Keratinocyte (primary cell): ENCODE results near the gene KCND2. TPM values are rescaled to one million over a fixed set of nuclear protein-coding genes. Genes with fewer than 3 reads are reported as not detected.

Source experiments
- DNase-seq: peaks from one replicate; pipeline ENCODE4 v3.0.0-alpha.2; 2011; ENCODE audit warnings: low read depth, missing footprints, low spot score
- FAIRE-seq: peaks from 2 replicates; lab custom pipeline; 2011; peaks lifted over from hg19 to GRCh38; lab: Jason Lieb, UNC
- H2AFZ ChIP-seq: 2 replicates; pipeline ENCODE4 v1.6.0; 2012; ENCODE audit warnings: low read length, control low read depth, inconsistent platforms; ENCODE audit not compliant: control insufficient read depth
- H3K27ac ChIP-seq: 2 replicates; pipeline ENCODE4 v1.5.1; 2011; ENCODE audit warnings: low read length; ENCODE audit not compliant: control insufficient read depth, insufficient read depth
- H3K27me3 ChIP-seq: 3 replicates; pipeline ENCODE4 v1.6.0; 2011; ENCODE audit warnings: low read length; ENCODE audit not compliant: control insufficient read depth, insufficient read depth; ENCODE audit errors: extremely low read depth
- H3K36me3 ChIP-seq, 2 experiments: 2 replicates in 1 of 2; 3 replicates in 1 of 2; pipeline ENCODE4 v1.5.1; 2011; ENCODE audit warnings: low read length in 2 of 2, mild to moderate bottlenecking in 1 of 2; ENCODE audit not compliant: control insufficient read depth in 2 of 2, insufficient read depth in 2 of 2; ENCODE audit errors: extremely low read depth in 1 of 2
- H3K4me1 ChIP-seq: 3 replicates; pipeline ENCODE4 v1.5.1; 2011; ENCODE audit warnings: low read length; ENCODE audit not compliant: control insufficient read depth, insufficient read depth; ENCODE audit errors: extremely low read depth
- H3K4me2 ChIP-seq: 3 replicates; pipeline ENCODE4 v1.6.0; 2011; ENCODE audit warnings: low read depth, low read length; ENCODE audit not compliant: control insufficient read depth, insufficient read depth; ENCODE audit errors: extremely low read depth
- H3K4me3 ChIP-seq, 3 experiments: fragments of 200-600 bp in 1 of 3; sonication (generic) in 1 of 3; 2 replicates in 2 of 3; 3 replicates in 1 of 3; pipeline ENCODE4 v1.5.1; 2011 to 2016; ENCODE audit warnings: low read length in 3 of 3, mild to moderate bottlenecking in 3 of 3, control low read depth in 2 of 3, inconsistent platforms in 1 of 3, low read depth in 1 of 3, mixed read lengths in 1 of 3, mixed run types in 1 of 3, moderate library complexity in 1 of 3; ENCODE audit not compliant: control insufficient read depth in 2 of 3, insufficient read depth in 2 of 3; ENCODE audit errors: extremely low read depth in 1 of 3
- H3K79me2 ChIP-seq: 2 replicates; pipeline ENCODE4 v1.6.0; 2012; ENCODE audit warnings: low read length; ENCODE audit not compliant: control insufficient read depth, insufficient read depth
- H3K9ac ChIP-seq: 3 replicates; pipeline ENCODE4 v1.6.0; 2011; ENCODE audit warnings: low read length; ENCODE audit not compliant: control insufficient read depth, insufficient read depth; ENCODE audit errors: extremely low read depth
- H3K9me1 ChIP-seq: 3 replicates; pipeline ENCODE4 v1.6.0; 2011; ENCODE audit warnings: low read length; ENCODE audit not compliant: control insufficient read depth, insufficient read depth; ENCODE audit errors: extremely low read depth
- H3K9me3 ChIP-seq: 2 replicates; pipeline ENCODE4 v1.5.1; 2012; ENCODE audit warnings: low read depth, low read length; ENCODE audit not compliant: control insufficient read depth
- H4K20me1 ChIP-seq: 3 replicates; pipeline ENCODE4 v1.6.0; 2011; ENCODE audit warnings: low read length; ENCODE audit not compliant: control insufficient read depth, insufficient read depth; ENCODE audit errors: extremely low read depth
- CTCF ChIP-seq, 3 experiments: IDR thresholded peaks in 1 of 3; conservative IDR thresholded peaks in 1 of 3; optimal IDR thresholded peaks in 1 of 3; 2 replicates in 2 of 3; 3 replicates in 1 of 3; pipeline versions ENCODE3 to v1.5.1; 2011; ENCODE audit warnings: low read length in 3 of 3, mild to moderate bottlenecking in 3 of 3, moderate library complexity in 2 of 3, control low read depth in 1 of 3, inconsistent platforms in 1 of 3; ENCODE audit not compliant: insufficient read depth in 2 of 3; ENCODE audit errors: extremely low read depth in 1 of 3
- EZH2 ChIP-seq: IDR thresholded peaks from one replicate; pipeline ENCODE4 v1.6.1; 2012; ENCODE audit warnings: inconsistent platforms, mild to moderate bottlenecking, low read length, moderate library complexity
- dilution Hi-C: fragments of 300-500 bp; cut with MboI; formaldehyde crosslinking; loops from one replicate; pipeline ENCODE4 v1.7.0; 2020; ENCODE audit warnings: low sequenced_read_pairs; ENCODE audit not compliant: extremely low pct_ligation_motif_present
- polyA plus RNA-seq, 5 experiments: library from polyadenylated mRNA; depleted of rRNA in 3 of 5; stranded (reverse) in 3 of 5; stranded (forward) in 1 of 5; unstranded in 1 of 5; fragments of >200 nt; gene quantifications; 1 replicate in 1 of 5; 2 replicates in 3 of 5; 3 replicates in 1 of 5; pipeline versions ENCODE4 v1.2.1 to v1.2.3, GENCODE V29; 2011 to 2012; ENCODE audit warnings: missing spikeins in 2 of 5, low read depth in 1 of 5, low replicate concordance in 1 of 5

KCND2 gene
- polyA plus RNA-seq, 1 donor (not counting 4 experiments of a cell fraction or from before 2014, with no cell fraction given), result not detected

- TF ChIP-seq EZH2 (no peak), CTCF (optimal IDR thresholded peaks at IDR 0.05 in 1 of 3, IDR thresholded peaks at IDR 0.05 in 1 of 3, conservative IDR thresholded peaks at IDR 0.05 in 1 of 3; ENCODE audit: extremely low read depth in 1 of 3, insufficient read depth in 2 of 3, low read length in 3 of 3) (no peak)
- dilution Hi-C loops, result no loop called here
- DNase-seq (no peak), FAIRE-seq (no peak)
- H3K4me2 ChIP-seq, result no peak overlapping the region
- H4K20me1 ChIP-seq, result no peaks in the 10 kb centered on the region
- no peak overlapping the region for H3K4me3 ChIP-seq
- no peaks in the 10 kb centered on the region for H3K79me2 ChIP-seq
- H3K27ac ChIP-seq, result no peak overlapping the region
- no peaks in the 10 kb centered on the region for H3K36me3 ChIP-seq
- H3K9ac ChIP-seq, result no peak overlapping the region
- H2AFZ ChIP-seq, result no peak overlapping the region
- H3K27me3 ChIP-seq, result no peaks in the 10 kb centered on the region
- H3K4me1 ChIP-seq, result peaks cover 16% of the 10 kb centered on the region
- no peaks in the 10 kb centered on the region for H3K9me3 ChIP-seq
- H3K9me1 ChIP-seq, result no peaks in the 10 kb centered on the region
Observed at GRCh38 chr7:120398284-120399000, 125.5 kb downstream of the KCND2 start.

- no peak for FAIRE-seq
- dilution Hi-C loops, result no loop called here
Observed at GRCh38 chr7:120400806-120401455, 128.0 kb downstream of the KCND2 start.

More at GRCh38 chr7:120400806-120401455, 128.0 kb downstream of the KCND2 start:
- DNase-seq, result no peak
- Histone ChIP-seq H3K79me2 (no peaks in the 10 kb centered on the region), H4K20me1 (no peaks in the 10 kb centered on the region), H3K4me2 (no peak overlapping the region), H3K4me3 (no peak overlapping the region), H3K27ac (no peak overlapping the region), H3K9ac (no peak overlapping the region), H3K4me1 (peaks cover 28% of the 10 kb centered on the region), H2AFZ (no peak overlapping the region), H3K9me3 (no peaks in the 10 kb centered on the region), H3K36me3 (no peaks in the 10 kb centered on the region), H3K9me1 (no peaks in the 10 kb centered on the region), H3K27me3 (no peaks in the 10 kb centered on the region)
- no peak for TF ChIP-seq EZH2
- no peak for TF ChIP-seq CTCF (optimal IDR thresholded peaks at IDR 0.05 in 1 of 3, IDR thresholded peaks at IDR 0.05 in 1 of 3, conservative IDR thresholded peaks at IDR 0.05 in 1 of 3; ENCODE audit: extremely low read depth in 1 of 3, insufficient read depth in 2 of 3, low read length in 3 of 3)
